Stimulated activated CD4-positive, alpha-beta T cell treated with anti-CD3 and anti-CD28 coated beads, Interleukin-12 subunit alpha, Interleukin-12 subunit beta, amount 100 ng/mL, for 48 hours (primary cell): Measurements from ENCODE around the gene SV2C.

Source experiments
- DNase-seq, 3 donors: peaks; one replicate each; pipeline ENCODE4 v3.0.0-alpha.2; 2020; ENCODE audit warnings: low read depth in 2 of 3, low spot score in 1 of 3

SV2C gene

DNA sequence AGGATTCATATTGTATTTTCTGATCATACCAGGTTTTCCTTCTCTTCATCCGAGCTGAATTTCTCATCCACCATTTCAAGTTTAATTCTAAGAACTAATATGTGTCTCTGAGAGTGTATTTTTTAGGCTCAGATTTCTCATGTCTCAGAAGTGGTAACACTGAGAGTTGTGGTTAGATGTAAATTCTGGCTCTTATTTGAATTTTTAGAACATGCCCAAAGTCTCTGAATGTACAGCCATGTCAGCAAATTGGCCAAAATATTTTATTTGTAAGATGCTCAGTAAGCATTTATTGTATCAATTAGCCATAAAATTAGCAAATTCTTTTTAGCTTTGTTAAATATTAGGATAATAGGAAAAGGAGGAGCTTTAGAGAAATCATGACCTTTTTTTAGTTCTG is 16.6 kb downstream of the SV2C start:
- no peak for DNase-seq

DNA sequence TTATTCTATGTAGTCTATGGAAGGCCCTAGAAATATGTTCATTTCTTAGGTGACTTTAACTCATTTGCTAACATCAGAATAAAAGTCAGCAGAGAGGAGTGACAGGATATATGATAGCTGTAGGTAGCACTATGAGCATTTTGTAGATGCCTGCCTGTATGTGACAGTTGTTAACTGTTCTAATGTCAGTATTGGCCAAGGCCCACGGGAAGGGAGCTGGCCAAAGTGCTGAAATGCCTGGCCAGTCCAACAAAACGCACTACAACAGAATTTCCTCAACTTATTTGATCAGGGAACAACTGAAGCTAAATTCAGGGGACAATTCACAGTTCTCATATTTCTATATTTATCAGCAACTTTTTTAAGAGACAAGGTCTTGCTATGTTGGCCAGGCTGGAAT is 20.8 kb downstream of the SV2C start:
- no peak for DNase-seq

DNA sequence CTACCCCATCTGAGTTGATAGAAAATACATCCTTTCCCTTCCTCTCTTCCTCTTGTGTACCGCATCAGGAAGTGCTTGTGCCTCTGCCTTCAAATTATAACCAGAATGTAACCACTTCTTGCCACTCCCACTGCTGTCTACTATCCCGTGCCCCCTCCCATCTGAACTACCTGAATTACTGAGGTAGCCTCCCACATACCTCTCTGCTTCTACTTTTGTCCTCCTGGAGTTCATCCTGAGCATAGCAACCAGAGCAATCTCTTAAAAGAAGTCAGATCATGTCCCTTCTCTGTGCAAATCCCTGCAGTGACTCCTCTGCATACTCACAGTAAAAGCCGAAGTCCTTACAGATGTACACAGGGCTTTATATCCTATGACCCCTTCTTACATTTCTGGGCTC is 23.0 kb downstream of the SV2C start:
- DNase-seq = no peak

DNA sequence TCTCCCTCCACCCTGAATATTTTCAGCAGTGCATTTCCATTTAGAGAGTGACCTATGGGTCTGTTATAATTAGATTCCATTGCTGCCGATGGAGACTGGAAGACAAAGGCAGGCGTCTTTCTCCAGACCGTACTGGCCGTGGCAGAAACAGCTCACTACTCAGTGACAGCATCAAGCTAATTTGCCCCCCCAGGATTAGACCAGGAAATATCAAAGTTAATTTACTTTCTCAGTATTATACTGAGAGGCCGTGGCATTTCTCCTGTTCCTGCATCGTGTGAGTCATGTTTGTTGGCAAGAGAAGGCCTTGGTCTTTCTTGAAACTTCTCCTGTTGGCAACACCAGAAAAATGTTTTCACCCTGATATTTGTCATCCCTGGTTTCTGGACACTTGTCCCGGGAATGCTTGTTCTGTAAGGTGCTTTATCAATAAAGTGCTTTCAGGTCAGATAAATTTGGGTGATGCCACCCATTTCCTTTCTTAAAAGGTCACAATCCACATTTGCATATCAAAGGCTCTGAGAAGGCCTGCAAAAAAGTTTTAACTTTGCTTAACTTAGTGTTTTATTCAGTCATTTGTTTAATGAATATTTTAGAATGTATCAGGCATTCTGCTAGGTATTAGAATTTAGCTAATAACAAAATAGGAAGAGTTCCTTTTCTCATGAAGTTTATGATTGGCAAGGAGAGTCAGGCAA is 28.4 kb downstream of the SV2C start:
- no peak for DNase-seq

DNA sequence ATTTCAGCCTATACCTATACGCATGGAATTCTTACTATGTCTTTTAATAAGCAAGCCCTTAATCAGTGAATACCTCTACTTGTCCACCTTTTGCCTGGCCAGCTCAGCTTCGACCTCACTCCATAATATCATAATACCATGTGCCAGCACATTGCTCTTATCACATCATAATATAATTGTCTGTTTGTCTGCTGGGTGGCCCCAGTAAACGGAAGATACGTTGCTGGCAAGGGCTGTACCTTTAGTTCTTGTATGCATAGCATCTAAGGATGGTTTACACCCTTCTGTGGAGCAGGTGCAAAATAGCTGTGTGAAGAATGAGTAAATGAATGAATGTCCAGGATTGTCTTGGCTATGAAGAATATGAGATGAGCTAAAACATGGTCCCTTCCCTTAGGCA is 29.9 kb downstream of the SV2C start:
- DNase-seq = no peak

DNA sequence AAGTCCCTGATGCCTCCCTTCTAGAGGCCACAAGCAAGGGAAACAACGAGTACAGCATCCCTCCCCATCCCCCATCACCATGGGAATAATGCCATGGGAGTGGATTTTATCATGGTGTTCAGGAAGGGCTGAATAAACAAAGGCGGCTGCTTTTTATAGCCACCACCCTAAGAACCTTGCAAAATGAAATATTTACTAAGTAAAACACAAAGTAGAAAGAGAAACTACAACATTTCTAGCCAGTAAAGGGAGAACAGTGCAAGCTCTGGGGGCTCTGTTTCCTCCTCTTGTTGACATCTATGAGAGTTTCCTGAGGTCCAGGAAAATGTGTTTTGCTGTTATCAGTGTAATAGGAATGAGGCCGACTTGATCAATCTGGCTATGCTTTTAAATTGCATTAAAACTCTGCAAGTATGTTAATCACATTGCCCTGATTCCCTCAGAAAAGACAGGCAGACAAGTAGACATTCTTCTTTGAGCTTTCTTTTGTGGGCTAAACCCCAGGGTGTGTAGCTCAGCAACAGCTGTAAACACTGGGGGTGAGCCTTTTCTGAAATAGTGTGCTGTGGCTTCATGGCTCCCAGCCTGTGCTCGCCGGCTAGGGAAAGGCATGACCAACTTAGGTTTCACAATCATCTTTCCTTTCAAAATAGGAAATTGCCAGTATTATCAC is 31.1 kb downstream of the SV2C start:
- no peak for DNase-seq

DNA sequence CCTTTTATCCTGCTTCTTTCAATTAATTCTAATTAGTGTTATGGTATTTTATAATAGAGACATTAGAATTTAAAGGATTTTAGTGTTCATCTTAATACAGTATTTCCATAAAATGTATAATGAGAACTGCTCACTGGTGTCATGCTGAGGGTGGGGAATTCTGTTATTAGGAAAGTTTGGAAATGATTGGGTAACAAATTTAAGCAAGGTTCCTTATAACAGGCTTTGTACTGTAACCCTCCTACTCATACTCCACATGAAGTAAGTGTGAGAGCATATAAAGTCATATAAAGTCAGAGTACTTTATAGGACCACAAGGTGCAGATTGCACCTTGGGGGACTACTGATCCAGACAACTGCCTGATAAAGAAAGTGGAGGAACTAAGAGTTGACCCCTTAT is 42.2 kb downstream of the SV2C start:
- DNase-seq = no peak

DNA sequence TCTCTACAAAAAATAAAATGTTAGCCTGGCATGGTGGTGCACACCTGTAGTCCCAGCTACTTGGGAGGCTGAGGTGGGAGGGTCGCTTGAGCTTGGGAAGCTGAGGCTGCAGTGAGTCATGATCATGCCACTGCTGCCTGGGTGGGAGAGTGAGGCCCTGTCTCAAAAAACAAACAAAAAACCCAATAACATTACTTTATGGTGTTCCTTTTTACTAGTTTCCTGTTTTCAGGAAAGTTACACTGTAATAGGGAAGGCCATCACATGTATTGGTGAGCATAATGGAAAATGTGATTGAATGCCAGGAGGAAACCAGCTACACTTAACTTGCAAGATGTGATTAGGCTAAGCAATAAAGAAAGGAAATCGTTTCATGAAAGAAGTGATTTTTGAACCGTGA is 42.7 kb downstream of the SV2C start:
- DNase-seq = no peak

DNA sequence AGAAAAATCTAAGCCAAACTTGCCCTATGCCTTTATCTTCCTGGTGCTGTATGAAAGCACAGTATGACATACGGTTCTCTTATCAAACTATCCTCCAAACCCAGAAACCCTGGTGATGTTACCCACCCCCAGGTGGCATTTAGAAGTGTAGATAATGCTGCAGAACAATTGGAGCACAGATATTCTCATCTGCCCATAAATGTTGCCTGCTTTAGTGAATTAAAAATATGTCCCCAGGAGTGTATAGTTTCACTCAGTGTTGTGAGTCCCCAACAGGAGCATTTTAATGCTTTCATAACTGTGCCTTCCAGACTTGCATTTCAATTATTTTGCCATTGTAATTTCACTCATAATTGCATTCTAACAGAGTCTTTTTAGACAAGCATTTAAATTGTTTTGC is 50.8 kb downstream of the SV2C start:
- no peak for DNase-seq

DNA sequence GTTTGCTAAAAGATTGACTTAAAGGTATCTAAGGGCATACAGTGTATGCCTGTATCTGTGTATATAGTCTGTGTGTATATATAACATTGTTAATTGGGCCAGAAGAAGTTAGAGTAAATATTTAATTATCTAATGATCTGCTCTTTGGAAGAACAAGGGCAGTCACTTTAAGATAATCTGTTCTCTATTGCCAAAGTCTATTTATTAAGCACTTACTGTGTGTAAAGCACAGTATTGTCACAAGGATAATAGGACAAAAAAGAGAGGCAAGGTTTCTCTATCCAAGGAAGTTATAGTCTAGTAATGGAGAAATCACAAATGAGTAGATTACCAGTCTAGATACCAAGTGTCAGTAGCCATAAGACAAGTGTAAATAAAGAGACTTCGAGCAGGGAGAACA is 51.5 kb downstream of the SV2C start:
- DNase-seq = no peak

DNA sequence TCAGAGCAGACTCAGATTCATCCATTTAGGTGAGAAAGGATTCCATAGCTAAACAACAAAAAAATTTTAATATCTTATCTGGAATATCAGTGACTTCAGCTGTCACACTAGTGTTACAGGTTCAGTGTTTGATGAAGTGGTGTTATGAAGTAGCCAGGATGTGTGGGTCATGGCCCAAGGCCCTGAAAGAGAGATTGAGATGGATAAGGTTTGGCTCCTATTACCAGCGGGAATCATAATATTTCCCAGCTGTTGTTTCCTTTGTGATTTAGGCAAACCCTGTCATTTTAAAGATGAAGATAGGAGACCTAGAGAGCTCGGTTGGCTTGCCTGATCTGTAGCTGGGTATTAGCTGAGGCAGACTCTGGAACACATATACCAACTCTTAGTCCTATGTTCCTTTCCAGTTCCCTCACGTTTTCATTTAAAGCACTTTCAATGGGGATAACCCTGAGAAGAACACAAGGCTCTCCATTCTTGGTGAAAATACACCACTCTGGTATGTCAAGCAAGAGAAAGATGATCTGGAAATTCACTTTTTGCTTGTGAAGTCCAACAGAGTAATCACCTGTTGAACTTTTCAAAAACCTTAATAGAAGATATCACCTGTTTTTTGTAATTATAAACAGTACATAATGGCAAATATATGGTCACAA is 54.8 kb downstream of the SV2C start:
- DNase-seq = no peak

DNA sequence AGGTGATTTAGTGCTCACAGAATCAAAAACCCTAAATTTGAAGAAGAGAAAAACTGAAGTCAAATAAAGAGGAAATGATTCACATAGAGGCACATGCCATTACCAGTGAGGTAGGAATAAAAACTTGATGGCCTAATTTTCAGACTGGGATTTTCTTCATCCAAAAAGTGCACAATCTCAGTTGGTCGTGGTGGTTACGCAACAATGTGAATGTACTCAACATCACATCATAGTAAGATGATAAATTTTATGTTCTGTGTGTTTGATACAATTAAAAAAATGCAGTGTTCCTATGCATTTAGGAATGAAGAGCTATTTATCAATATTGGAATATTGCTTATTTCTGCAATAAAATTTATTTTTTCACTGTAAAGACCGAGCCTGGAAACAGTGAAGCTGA is 60.7 kb downstream of the SV2C start:
- no peak for DNase-seq

DNA sequence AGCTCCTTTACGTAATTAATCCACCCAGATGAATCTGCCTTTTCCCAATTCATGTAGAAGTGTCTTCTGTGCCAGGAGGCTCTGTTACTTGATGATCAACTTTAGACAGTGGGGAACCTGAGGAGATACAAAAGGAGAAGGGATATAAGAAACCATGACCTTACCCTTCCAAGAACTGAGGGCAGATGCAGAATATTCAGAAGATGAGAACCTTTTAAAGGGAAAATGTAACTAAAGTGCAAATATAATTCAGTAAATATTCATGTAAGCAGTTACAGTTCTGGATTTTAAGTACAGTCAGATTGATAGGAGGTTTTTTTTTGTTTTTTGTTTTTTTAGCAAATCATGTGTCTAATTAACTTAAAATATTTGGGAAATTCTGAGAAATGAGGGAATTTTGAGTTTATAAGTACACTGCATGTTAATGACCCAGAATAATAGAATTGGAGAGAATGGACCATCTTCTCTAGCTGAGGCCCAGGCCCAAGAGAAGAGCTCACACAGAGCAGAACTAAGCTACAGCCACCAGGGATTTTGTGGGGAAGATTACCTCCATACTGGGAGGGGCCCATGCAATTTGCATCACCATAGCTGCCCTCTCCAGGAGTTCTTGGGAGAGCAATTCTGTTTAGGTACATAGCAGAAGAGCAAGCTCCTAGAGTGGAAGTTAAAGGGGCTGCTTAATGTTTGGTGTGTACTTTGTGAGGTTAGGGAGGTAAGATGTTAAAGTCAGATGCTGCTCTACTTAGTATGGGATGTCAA is 61.5 kb downstream of the SV2C start:
- DNase-seq = no peak

DNA sequence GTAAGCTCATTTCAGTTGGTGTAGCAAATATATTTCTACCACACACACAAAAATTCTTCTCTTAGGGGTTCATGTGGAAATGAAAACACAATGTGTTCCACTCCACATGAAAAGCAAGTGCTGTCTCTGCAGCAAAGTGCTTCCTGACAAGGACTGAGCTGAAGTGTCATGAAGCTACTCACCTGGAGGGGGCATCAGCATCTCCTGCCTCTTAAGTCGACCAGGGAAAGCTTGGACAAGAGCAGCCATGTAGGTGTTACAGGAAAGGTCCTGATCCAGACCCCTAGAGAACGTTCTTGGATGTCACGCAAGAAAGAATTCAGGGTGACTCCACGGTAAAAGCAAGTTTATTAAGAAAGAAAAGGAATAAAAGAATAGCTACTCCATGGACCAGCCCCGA is 62.8 kb downstream of the SV2C start:
- DNase-seq = no peak

DNA sequence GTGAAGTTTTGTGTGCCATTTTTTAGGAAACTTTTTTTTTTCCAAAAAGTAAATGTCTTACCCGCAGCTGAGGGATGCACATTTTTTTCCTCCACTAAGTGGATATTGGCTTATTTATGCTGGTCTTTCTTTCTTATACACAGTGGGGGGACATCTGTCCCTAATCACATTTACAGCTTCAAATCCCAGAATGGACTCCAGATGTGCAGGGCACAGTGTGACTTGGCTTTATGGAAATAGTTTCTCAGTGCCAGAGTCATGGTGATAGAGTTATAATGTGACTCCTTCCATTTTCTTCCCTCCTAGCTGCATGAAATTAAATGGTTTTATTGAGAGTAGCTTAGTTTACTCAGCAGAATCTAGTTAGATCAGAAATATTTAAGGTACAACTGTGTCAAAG is 66.5 kb downstream of the SV2C start:
- no peak for DNase-seq

DNA sequence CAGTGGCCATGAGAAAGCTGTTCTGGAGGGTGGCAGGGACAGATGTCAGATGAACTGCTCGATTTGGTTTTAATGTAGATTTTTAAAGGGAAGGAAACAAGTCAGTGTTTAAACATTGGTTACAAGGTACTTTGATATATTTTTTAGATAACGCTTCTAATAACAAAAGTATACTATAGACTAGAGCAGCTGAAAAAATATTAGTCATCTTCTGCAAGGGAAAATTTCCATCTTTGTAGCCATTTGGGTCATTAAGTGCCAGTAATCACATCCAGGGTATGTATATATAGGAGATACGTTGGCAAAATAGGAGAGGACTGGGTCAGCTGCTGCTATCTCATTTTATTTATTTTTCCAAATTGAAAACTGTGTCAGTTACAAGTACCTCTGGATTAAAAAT is 69.0 kb downstream of the SV2C start:
- no peak for DNase-seq

DNA sequence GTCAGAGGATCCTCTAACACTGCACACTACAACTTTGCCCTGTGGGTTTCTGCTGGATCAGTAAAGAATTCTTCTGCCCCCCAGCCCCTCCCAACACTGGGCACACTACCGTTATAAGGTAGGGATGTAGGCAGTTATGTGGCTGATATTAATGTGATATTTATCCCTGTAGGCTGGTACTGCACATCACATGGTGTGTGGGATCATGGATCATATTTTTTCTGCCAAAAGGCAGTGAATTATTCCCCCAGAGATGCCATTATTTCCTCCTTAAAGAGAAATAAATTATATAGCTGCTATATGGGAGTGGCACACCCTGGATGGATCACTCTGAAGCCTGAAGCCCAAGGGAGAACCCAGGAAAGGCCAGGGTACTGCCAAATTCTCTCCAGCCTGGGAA is 69.5 kb downstream of the SV2C start:
- no peak for DNase-seq

DNA sequence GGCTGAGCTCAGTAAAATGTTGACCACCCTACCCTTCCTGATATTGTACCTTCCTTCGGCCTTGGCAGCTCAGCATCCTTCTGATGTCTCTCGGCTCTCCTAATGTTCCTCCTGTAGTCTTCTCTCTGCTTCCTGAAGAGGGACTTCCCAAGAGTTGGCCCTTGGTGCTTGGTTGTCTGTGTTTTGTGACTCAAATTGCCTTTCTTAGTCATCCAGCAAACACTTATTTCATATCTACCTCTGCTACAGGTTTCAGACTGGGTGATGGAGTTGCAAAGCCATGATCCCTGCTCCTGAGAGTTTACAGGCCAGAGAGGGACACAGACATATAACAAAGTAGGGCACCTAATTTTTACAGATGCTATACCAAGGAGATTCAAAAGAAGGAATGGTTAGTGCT is 70.1 kb downstream of the SV2C start:
- DNase-seq = no peak

DNA sequence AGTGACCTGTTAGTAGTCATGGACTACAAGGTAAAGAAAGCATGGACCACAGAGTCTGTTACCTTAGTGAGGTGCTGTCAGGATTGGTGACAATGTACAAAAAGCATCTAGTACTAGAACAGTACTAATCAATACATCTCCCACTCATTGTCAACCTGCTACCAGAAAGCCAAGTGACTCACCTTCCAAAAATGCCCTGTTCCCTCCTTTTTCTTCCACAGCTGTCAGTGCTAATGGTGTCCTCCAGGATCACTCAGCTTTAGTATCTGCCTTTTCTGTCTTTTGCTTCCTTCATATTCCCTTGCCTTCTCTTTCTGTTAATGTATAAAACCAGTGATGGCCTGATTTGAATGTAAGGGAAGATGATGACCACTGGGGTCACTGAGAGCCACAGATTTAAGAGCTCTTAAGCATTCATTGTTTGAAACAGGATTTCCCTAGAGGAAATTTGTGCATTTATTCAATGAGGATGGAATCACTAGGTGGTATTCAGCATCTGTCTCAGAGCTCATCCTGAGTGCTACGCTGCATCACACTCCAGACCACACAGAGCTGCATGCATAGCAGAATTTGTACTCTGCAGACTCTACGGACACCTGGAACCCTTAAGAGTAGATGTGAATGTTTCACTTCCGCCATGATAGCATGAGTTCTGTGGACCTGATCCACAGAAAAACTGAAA is 71.0 kb downstream of the SV2C start:
- no peak for DNase-seq

DNA sequence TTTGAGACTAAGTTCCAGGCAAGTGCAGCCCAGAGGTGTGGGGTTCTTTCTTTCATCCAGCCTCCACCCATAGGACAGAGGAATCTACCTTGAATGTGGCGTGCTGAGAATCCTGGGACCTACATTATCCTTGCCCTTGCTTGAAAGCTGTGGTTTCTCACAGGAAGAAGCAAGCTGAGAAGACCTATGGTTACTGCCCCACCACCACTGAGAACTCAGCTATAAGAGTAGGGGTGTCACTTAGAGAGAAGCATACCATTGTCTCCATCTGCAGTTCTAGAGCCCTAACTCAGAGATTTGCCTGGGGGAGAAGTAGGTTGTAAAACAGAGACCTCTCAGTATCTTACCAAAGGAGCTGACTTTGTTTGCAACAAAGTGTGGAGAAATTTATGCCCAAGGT is 72.4 kb downstream of the SV2C start:
- no peak for DNase-seq

DNA sequence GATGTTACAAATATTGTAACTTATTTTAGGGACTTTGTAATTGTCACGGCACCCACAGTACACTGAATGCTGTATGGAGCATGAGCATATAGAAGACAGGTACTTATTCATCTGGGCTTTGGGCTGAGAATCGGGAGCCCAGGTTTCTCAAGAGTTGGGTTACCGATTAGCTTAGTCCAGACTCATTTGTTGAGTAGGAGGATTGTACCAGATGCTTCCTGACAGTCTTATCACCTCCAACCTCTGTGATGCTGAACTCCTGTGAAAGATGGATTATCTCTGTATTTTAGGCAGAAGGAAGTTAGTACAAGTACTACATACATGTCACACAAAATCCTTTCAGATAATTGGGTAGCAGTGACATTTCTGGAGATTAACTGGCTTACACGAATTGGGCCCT is 79.2 kb downstream of the SV2C start:
- no peak for DNase-seq
